OCI-LY7 (cell line): Measurements from ENCODE around the gene CYTH3.

ENCODE experiments used
- CTCF ChIP-seq: fragments of 200-600 bp; sonication (generic); conservative IDR thresholded peaks from 2 replicates; pipeline ENCODE4 v1.5.1; 2014; ENCODE audit warnings: mild to moderate bottlenecking, antibody characterized with exemption, low read length, moderate library complexity, mixed read lengths
- EZH2phosphoT487 ChIP-seq: fragments of 200-600 bp; sonication (generic); IDR thresholded peaks from 2 replicates; pipeline ENCODE4 v1.6.1; 2018; ENCODE audit warnings: low read depth, borderline replicate concordance, mild to moderate bottlenecking, mixed run types, antibody characterized with exemption, low read length, moderate library complexity, mixed read lengths

DNA sequence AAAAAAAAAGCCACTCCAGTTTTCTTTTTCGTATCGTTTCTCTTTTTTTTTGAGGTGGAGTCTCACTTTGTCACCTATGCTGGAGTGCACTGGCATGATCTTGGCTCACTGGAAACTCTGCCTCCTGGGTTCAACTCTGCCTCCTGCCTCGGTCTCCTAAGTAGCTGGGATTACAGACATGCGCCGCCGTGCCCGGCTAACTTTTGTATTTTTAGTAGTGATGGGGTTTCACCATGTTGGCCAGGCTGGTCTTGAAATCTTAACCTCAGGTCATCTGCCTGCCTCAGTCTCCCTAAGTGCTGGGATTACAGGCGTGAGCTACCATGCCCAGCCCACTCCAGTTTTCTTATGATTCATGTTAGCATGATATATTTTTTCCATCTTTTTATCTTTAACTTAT, 148.6 kb downstream of the CYTH3 start:
- TF ChIP-seq CTCF (no peak), EZH2phosphoT487 (no peak)
